ENCODE results near the gene PHF1.

Gene PHF1

GRCh38 chr6:33418690-33419291 lies 8.0 kb downstream of the PHF1 start:
- DNase-seq, result no peak

- DNase-seq, result no peak
These were observed 9.0 kb downstream of the PHF1 start, which contains the start of gene SYNGAP1 for GRCh38 chr6:33419580-33420490. Gene SYNGAP1, plus strand, starts transcription at chr6:33420065. Its CDS starts 200 bp downstream, at chr6:33420265.

- DNase-seq, result no peak
These were observed 9.9 kb downstream of the PHF1 start for GRCh38 chr6:33420491-33421343.

- DNase-seq, result no peak
These were observed 10.5 kb downstream of the PHF1 start for GRCh38 chr6:33421344-33421643.

GRCh38 chr6:33423777-33424176 lies 13.0 kb downstream of the PHF1 start:
- no peak for DNase-seq

- DNase-seq, result no peak
These were observed 14.2 kb downstream of the PHF1 start for GRCh38 chr6:33424855-33425667.

- peak; percentile 78 for DNase-seq
These were observed 15.1 kb downstream of the PHF1 start for GRCh38 chr6:33425668-33426577.

GRCh38 chr6:33426590-33427511 lies 16.0 kb downstream of the PHF1 start:
- no peak for DNase-seq

- no peak for DNase-seq
These were observed 16.9 kb downstream of the PHF1 start for GRCh38 chr6:33427585-33428223.

GRCh38 chr6:33428224-33428965 lies 17.6 kb downstream of the PHF1 start:
- no peak for DNase-seq

GRCh38 chr6:33428966-33429749 lies 18.3 kb downstream of the PHF1 start:
- DNase-seq, result no peak

- DNase-seq, result no peak
These were observed 18.9 kb downstream of the PHF1 start for GRCh38 chr6:33429750-33430052.

- no peak for DNase-seq
These were observed 19.5 kb downstream of the PHF1 start for GRCh38 chr6:33430334-33430733.

GRCh38 chr6:33430991-33431879 lies 20.4 kb downstream of the PHF1 start:
- peak; percentile 67 for DNase-seq

- DNase-seq, result no peak
These were observed 21.2 kb downstream of the PHF1 start for GRCh38 chr6:33431880-33432541.

- no peak for DNase-seq
These were observed 21.7 kb downstream of the PHF1 start for GRCh38 chr6:33432546-33432945.

Data from NCI-H1105 (cell line).